DND-41 (cell line): Measurements from ENCODE around the gene IL5.

Source experiments
- ATAC-seq: fragments of 200-7000 bp; cut with Tn5 transposase; 3 replicates; pipeline ENCODE4 v1.9.1; 2021; ENCODE audit warnings: low read depth; ENCODE audit not compliant: insufficient read depth
- DNase-seq: peaks from one replicate; pipeline ENCODE4 v3.0.0-alpha.2; 2020
- H2AFZ ChIP-seq: 2 replicates; pipeline ENCODE4 v1.6.0; 2012; ENCODE audit warnings: low read depth, low read length
- H3K27ac ChIP-seq: 2 replicates; pipeline ENCODE4 v1.5.1; 2012; ENCODE audit warnings: low read length, inconsistent platforms
- H3K27me3 ChIP-seq: fragments of 200-600 bp; sonication (generic); 2 replicates; pipeline ENCODE4 v1.6.0; 2012; ENCODE audit warnings: low read length, mild to moderate bottlenecking, inconsistent platforms; ENCODE audit not compliant: insufficient read depth, poor library complexity
- H3K36me3 ChIP-seq: 2 replicates; pipeline ENCODE4 v1.5.1; 2012; ENCODE audit warnings: low read length, inconsistent platforms; ENCODE audit not compliant: insufficient read depth
- H3K4me1 ChIP-seq: 2 replicates; pipeline ENCODE4 v1.5.1; 2012; ENCODE audit warnings: mild to moderate bottlenecking, low read length; ENCODE audit not compliant: insufficient read depth
- H3K4me2 ChIP-seq: 2 replicates; pipeline ENCODE4 v1.6.0; 2012; ENCODE audit warnings: mild to moderate bottlenecking, moderate library complexity, low read length, inconsistent platforms; ENCODE audit not compliant: insufficient read depth
- H3K4me3 ChIP-seq, 2 experiments: fragments of 200-600 bp in 1 of 2; shearing (Covaris generic) in 1 of 2; 2 replicates each; pipeline ENCODE4 v1.5.1; 2012 to 2016; ENCODE audit warnings: inconsistent platforms in 2 of 2, low read length in 2 of 2, mild to moderate bottlenecking in 2 of 2, low read depth in 1 of 2, moderate library complexity in 1 of 2
- H3K79me2 ChIP-seq: 2 replicates; pipeline ENCODE4 v1.6.0; 2012; ENCODE audit warnings: low read length, inconsistent platforms; ENCODE audit not compliant: insufficient read depth
- H3K9ac ChIP-seq: 2 replicates; pipeline ENCODE4 v1.6.0; 2012; ENCODE audit warnings: low read depth, mild to moderate bottlenecking, inconsistent platforms, low read length, moderate library complexity
- H3K9me3 ChIP-seq: 2 replicates; pipeline ENCODE4 v1.5.1; 2012; ENCODE audit warnings: low read length, moderate library complexity, mild to moderate bottlenecking, inconsistent platforms; ENCODE audit not compliant: insufficient read depth, severe bottlenecking
- H4K20me1 ChIP-seq: 2 replicates; pipeline ENCODE4 v1.6.0; 2012; ENCODE audit warnings: low read length; ENCODE audit not compliant: insufficient read depth
- CTCF ChIP-seq: IDR thresholded peaks from 2 replicates; pipeline ENCODE4 v1.5.1; 2012; ENCODE audit warnings: borderline replicate concordance, low read length, moderate library complexity, mild to moderate bottlenecking; ENCODE audit not compliant: poor library complexity, severe bottlenecking; ENCODE audit errors: extremely low read depth
- EZH2 ChIP-seq: IDR thresholded peaks from 3 replicates; pipeline ENCODE4 v1.6.1; 2012; ENCODE audit warnings: borderline replicate concordance, low read depth, mild to moderate bottlenecking, moderate library complexity, low read length, inconsistent platforms; ENCODE audit not compliant: severe bottlenecking

IL5 gene

DNA sequence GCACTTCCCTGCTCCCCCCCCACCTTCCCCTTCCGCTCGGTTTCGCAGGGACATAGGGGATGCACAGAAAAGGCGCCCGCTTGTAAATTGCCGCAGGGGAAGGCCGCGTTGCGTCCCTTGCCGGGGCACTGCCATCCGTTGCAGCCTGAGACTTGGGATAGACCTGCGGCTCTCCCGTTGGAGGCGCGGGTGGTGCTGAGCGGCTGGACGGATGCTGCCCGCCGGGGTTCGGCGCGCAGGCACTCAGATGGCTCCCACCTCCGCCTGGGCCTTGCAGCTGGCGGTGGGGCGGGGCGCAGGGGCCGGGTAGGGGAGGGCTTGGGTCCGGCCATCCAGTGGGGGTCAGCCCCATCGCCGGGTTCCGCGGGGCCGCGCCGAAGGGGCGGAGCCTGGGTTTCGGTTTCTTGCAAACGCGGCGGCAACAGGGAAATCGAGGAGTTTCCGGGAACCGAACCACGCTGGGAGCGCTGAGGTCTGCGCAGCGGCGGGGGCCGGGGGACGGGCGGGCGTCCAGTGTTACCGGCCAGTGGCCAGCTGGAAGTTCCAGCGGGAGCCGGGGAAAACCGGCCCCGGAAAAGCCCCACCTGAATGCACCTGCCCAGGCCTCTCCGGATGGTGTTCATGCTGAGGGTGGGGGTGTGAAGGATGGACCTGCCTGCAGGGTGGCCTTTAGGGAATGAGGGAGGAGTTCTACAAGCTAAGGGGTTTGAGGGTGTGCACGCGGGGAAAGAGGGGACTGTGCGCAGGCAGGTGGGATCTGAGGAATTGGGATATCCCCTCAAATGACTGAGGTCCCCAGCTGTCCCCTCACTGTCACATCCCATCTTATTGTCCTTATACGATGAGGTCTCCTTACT is 46.5 kb downstream of the IL5 start:
- Histone ChIP-seq H3K9me3 (no peaks in the 10 kb centered on the region), H4K20me1 (no peaks in the 10 kb centered on the region), H3K79me2 (peaks cover 29% of the 10 kb centered on the region), H3K36me3 (no peaks in the 10 kb centered on the region), H3K4me1 (peaks cover 45% of the 10 kb centered on the region), H3K4me2 (peak overlapping the region; percentile 73), H3K27ac (peak overlapping the region; percentile 88), H3K9ac (peak overlapping the region; percentile 68), H3K27me3 (no peaks in the 10 kb centered on the region), H2AFZ (peak overlapping the region; percentile 49; the same call in 1 of the 2 replicates), H3K4me3 (peak overlapping the region in 1 of 2 experiments; percentile 55; a peak in 3 of 4 replicates)
- ATAC-seq (peak; percentile 2; the same call in 2 of the 3 replicates), DNase-seq (peak; percentile 55)
- no peak for TF ChIP-seq CTCF
- TF ChIP-seq EZH2 = no peak

- H3K27ac ChIP-seq = peak overlapping the region; percentile 88
- H2AFZ ChIP-seq = peak overlapping the region; percentile 49
- H3K4me1 ChIP-seq = peaks cover 49% of the 10 kb centered on the region
- H3K4me3 ChIP-seq = peak overlapping the region; percentile 19 to 55; a peak in 3 of 4 replicates
- peak overlapping the region; percentile 73 for H3K4me2 ChIP-seq
- peaks cover 36% of the 10 kb centered on the region for H3K79me2 ChIP-seq
- TF ChIP-seq CTCF = no peak
- TF ChIP-seq EZH2 = no peak
- DNase-seq (peak; percentile 79), ATAC-seq (peak; percentile 56)
- H3K36me3 ChIP-seq = no peaks in the 10 kb centered on the region
- H3K27me3 ChIP-seq = no peaks in the 10 kb centered on the region
- peak overlapping the region; percentile 68 for H3K9ac ChIP-seq
- H3K9me3 ChIP-seq = no peaks in the 10 kb centered on the region
- H4K20me1 ChIP-seq = no peaks in the 10 kb centered on the region
Observed at GRCh38 chr5:132496191-132496630, 47.1 kb downstream of the IL5 start.

DNA sequence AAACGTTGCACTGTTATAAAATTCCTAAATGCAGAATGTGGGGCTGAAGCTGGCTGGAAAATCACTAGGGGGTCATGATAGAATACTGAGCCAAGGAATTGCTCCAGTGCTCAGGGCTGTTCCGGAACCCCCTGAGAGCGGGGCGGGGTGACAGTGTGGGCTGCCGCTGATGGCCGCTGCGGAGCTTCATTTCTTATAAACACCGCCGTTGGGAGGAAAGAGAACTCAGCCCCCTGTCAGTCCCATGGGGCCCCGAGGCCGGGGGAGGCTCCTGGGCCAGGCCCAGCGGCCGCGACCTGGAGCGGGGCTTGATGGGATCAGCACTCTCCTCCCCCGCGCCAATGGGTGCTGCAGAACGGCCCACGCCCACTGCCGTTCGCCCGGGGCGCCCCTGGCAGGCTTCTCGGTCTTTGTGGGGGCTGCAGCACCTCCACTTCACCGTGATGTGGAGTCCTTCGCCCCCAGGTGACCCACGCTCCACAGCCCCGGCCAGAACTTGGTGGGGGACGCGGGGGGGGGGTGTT is 47.6 kb downstream of the IL5 start:
- Histone ChIP-seq H4K20me1 (no peaks in the 10 kb centered on the region), H3K36me3 (no peaks in the 10 kb centered on the region), H3K9me3 (no peaks in the 10 kb centered on the region), H3K27ac (peak overlapping the region; percentile 88), H3K4me2 (peak overlapping the region; percentile 73), H3K79me2 (peaks cover 40% of the 10 kb centered on the region), H2AFZ (peak overlapping the region; percentile 34), H3K27me3 (no peaks in the 10 kb centered on the region), H3K9ac (peak overlapping the region; percentile 68), H3K4me1 (peaks cover 48% of the 10 kb centered on the region), H3K4me3 (peak overlapping the region; percentile 19 to 55; a peak in 3 of 4 replicates)
- DNase-seq (peak; percentile 88), ATAC-seq (peak; percentile 78)
- TF ChIP-seq CTCF (peak; percentile 20), EZH2 (no peak)
